GM21786 (cell line): Measurements from ENCODE around the gene ANO10.
"Not testable (repeated sequence)": the region's sequence is repeated elsewhere in the genome, so short reads cannot be mapped to it uniquely, and the experiment has no call there.

Experiments
- ATAC-seq: cut with Tn5 transposase; IDR thresholded peaks from one replicate; pipeline ENCODE4 v1.9.1; 2021; ENCODE audit not compliant: unreplicated experiment

Gene ANO10

GRCh38 chr3:43481375-43481774 lies 140.4 kb downstream of the ANO10 start:
- ATAC-seq = no peak

GRCh38 chr3:43478839-43479238 lies 143.0 kb downstream of the ANO10 start:
- not testable (repeated sequence) for ATAC-seq

GRCh38 chr3:43478118-43478785 lies 143.6 kb downstream of the ANO10 start:
- ATAC-seq = no peak

- ATAC-seq = no peak
These were observed 144.2 kb downstream of the ANO10 start for GRCh38 chr3:43477600-43477999.

- ATAC-seq = no peak
These were observed 148.1 kb downstream of the ANO10 start for GRCh38 chr3:43473737-43474136.

GRCh38 chr3:43473244-43473643 lies 148.6 kb downstream of the ANO10 start:
- no peak for ATAC-seq

- ATAC-seq = no peak
These were observed 153.7 kb downstream of the ANO10 start for GRCh38 chr3:43468133-43468532.

GRCh38 chr3:43465109-43465508 lies 156.7 kb downstream of the ANO10 start:
- no peak for ATAC-seq

- ATAC-seq = not testable (repeated sequence)
These were observed 159.2 kb downstream of the ANO10 start for GRCh38 chr3:43462566-43462965.

- ATAC-seq = no peak
These were observed 160.5 kb downstream of the ANO10 start for GRCh38 chr3:43461345-43461744.

- ATAC-seq = not testable (repeated sequence)
These were observed 164.8 kb downstream of the ANO10 start for GRCh38 chr3:43457038-43457437.

GRCh38 chr3:43455233-43455632 lies 166.6 kb downstream of the ANO10 start:
- no peak for ATAC-seq

GRCh38 chr3:43453981-43454380 lies 167.8 kb downstream of the ANO10 start:
- ATAC-seq = no peak

GRCh38 chr3:43451670-43452254 lies 170.0 kb downstream of the ANO10 start:
- no peak for ATAC-seq

- ATAC-seq = no peak
These were observed 173.7 kb downstream of the ANO10 start for GRCh38 chr3:43448098-43448497.

GRCh38 chr3:43445820-43446219 lies 176.0 kb downstream of the ANO10 start:
- ATAC-seq = no peak

- no peak for ATAC-seq
These were observed 178.9 kb downstream of the ANO10 start for GRCh38 chr3:43442872-43443395.

- no peak for ATAC-seq
These were observed 185.2 kb downstream of the ANO10 start for GRCh38 chr3:43436507-43437140.

- ATAC-seq = no peak
These were observed 186.1 kb downstream of the ANO10 start for GRCh38 chr3:43435706-43436105.

- ATAC-seq = no peak
These were observed 187.4 kb downstream of the ANO10 start for GRCh38 chr3:43434431-43434830.

- no peak for ATAC-seq
These were observed 189.3 kb downstream of the ANO10 start for GRCh38 chr3:43432462-43432861.

GRCh38 chr3:43426388-43426787 lies 195.4 kb downstream of the ANO10 start:
- no peak for ATAC-seq
